Measurements from ENCODE around the gene HMCN1.
"Not testable (repeated sequence)": the region's sequence is repeated elsewhere in the genome, so short reads cannot be mapped to it uniquely, and the experiment has no call there.

The HMCN1 gene

GRCh38 chr1:185874246-185874645, 140.1 kb downstream of the HMCN1 start:
- intact Hi-C loops (cut with DNase I): no loop called here
- no peak for DNase-seq

GRCh38 chr1:185880330-185880729, 146.1 kb downstream of the HMCN1 start:
- no peak for DNase-seq
- intact Hi-C loops (cut with DNase I): no loop called here

- intact Hi-C loops (cut with DNase I): no loop called here
- DNase-seq: no peak
Observed at GRCh38 chr1:185880779-185881333, 146.7 kb downstream of the HMCN1 start.

- intact Hi-C loops (cut with DNase I): no loop called here
- DNase-seq: no peak
Observed at GRCh38 chr1:185886046-185886445, 151.9 kb downstream of the HMCN1 start.

- no peak for DNase-seq
- intact Hi-C loops (cut with DNase I): no loop called here
Observed at GRCh38 chr1:185886671-185887070, 152.5 kb downstream of the HMCN1 start.

GRCh38 chr1:185892831-185893403, 158.7 kb downstream of the HMCN1 start:
- intact Hi-C loops (cut with DNase I): not testable (repeated sequence)

GRCh38 chr1:185894791-185895190, 160.6 kb downstream of the HMCN1 start:
- DNase-seq: no peak
- intact Hi-C loops (cut with DNase I): no loop called here

More at GRCh38 chr1:185892831-185893403, 158.7 kb downstream of the HMCN1 start:
- DNase-seq: not testable (repeated sequence)

- no peak for DNase-seq
- intact Hi-C loops (cut with DNase I): no loop called here
Observed at GRCh38 chr1:185895208-185895900, 161.2 kb downstream of the HMCN1 start.

- intact Hi-C loops (cut with DNase I): no loop called here
- no peak for DNase-seq
Observed at GRCh38 chr1:185896863-185897262, 162.7 kb downstream of the HMCN1 start.

GRCh38 chr1:185906186-185906585, 172.0 kb downstream of the HMCN1 start:
- no peak for DNase-seq
- intact Hi-C loops (cut with DNase I): no loop called here

GRCh38 chr1:185907246-185907645, 173.1 kb downstream of the HMCN1 start:
- intact Hi-C loops (cut with DNase I): no loop called here
- no peak for DNase-seq

GRCh38 chr1:185911978-185912377, 177.8 kb downstream of the HMCN1 start:
- DNase-seq: no peak
- intact Hi-C loops (cut with DNase I): no loop called here

GRCh38 chr1:185912504-185912903, 178.3 kb downstream of the HMCN1 start:
- DNase-seq: no peak
- intact Hi-C loops (cut with DNase I): no loop called here

GRCh38 chr1:185914089-185914488, 179.9 kb downstream of the HMCN1 start:
- intact Hi-C loops (cut with DNase I): no loop called here
- no peak for DNase-seq

GRCh38 chr1:185916861-185917260, 182.7 kb downstream of the HMCN1 start:
- DNase-seq: no peak
- intact Hi-C loops (cut with DNase I): no loop called here

GRCh38 chr1:185917646-185918045, 183.5 kb downstream of the HMCN1 start:
- DNase-seq: no peak
- intact Hi-C loops (cut with DNase I): no loop called here

GRCh38 chr1:185920602-185921001, 186.4 kb downstream of the HMCN1 start:
- intact Hi-C loops (cut with DNase I): no loop called here
- DNase-seq: no peak

GRCh38 chr1:185921636-185922035, 187.4 kb downstream of the HMCN1 start:
- intact Hi-C loops (cut with DNase I): no loop called here
- DNase-seq: no peak

GRCh38 chr1:185926588-185926987, 192.4 kb downstream of the HMCN1 start:
- no peak for DNase-seq
- intact Hi-C loops (cut with DNase I): no loop called here

GRCh38 chr1:185929776-185930175, 195.6 kb downstream of the HMCN1 start:
- intact Hi-C loops (cut with DNase I): no loop called here
- DNase-seq: no peak

GRCh38 chr1:185931438-185931837, 197.2 kb downstream of the HMCN1 start:
- intact Hi-C loops (cut with DNase I): no loop called here
- no peak for DNase-seq

All from head of caudate nucleus (tissue), 42 donors.